ENCODE measurements around the gene LMNTD1.
"Not testable (repeated sequence)": the region's sequence is repeated elsewhere in the genome, so short reads cannot be mapped to it uniquely, and the experiment has no call there.

Gene LMNTD1

GRCh38 chr12:25426821-25427220, 126.3 kb downstream of the LMNTD1 start:
- DNase-seq = not testable (repeated sequence)
